Fibroblast of lung (primary cell): ENCODE data around the gene PSD2.

Experiments used
- EZH2 ChIP-seq: IDR thresholded peaks from 2 replicates; pipeline ENCODE4 v1.5.1; 2012; ENCODE audit warnings: low read length, control low read depth, mild to moderate bottlenecking; ENCODE audit errors: missing control alignments
- TF ChIP-seq, protein P1 (sequence below), 2 donors: IDR thresholded peaks in 1 of 2; conservative IDR thresholded peaks in 1 of 2; 1 replicate in 1 of 2; 2 replicates in 1 of 2; pipeline ENCODE4 v1.5.1; 2011 to 2012; ENCODE audit warnings: low read length in 2 of 2, control low read depth in 1 of 2, inconsistent platforms in 1 of 2, low read depth in 1 of 2, mild to moderate bottlenecking in 1 of 2

DNA sequence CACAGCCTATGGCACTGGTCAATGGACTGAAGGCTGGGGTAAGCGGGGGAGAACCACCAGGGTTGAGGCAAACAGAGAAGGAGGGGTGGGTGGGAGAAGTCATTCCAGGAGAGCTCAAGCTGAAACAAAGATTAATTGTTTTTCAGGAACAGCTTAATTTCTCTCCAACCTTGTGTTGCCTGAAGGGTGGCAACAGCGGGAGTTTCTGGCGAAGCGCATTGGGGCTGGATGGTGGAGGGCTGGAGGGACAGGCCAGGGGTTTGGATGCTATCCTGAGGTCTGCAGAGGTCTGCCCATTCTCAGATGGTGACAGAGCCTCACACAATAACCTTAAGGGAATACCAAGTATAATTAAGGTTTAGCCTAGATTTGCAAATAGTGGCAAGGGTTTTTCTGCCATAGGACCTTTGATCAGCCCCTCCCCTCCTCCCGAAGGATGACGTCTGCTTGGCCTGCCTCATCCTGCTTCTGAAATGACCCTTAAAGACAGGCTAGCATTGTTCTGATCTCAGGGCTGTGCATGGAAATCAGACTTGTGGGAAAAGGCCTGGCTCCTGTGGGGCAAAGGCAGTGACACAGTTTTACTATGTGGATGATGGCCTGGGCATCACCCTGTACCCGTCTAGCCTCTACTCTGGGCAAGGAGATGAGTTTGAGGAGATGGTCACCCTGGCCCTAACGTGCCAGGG is 32.7 kb downstream of the PSD2 start:
- TF ChIP-seq, protein P1, sequence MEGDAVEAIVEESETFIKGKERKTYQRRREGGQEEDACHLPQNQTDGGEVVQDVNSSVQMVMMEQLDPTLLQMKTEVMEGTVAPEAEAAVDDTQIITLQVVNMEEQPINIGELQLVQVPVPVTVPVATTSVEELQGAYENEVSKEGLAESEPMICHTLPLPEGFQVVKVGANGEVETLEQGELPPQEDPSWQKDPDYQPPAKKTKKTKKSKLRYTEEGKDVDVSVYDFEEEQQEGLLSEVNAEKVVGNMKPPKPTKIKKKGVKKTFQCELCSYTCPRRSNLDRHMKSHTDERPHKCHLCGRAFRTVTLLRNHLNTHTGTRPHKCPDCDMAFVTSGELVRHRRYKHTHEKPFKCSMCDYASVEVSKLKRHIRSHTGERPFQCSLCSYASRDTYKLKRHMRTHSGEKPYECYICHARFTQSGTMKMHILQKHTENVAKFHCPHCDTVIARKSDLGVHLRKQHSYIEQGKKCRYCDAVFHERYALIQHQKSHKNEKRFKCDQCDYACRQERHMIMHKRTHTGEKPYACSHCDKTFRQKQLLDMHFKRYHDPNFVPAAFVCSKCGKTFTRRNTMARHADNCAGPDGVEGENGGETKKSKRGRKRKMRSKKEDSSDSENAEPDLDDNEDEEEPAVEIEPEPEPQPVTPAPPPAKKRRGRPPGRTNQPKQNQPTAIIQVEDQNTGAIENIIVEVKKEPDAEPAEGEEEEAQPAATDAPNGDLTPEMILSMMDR (conservative IDR thresholded peaks at IDR 0.05 in 1 of 2, IDR thresholded peaks at IDR 0.05 in 1 of 2; ENCODE audit: low read depth in 1 of 2, low read length in 2 of 2): no peak
- TF ChIP-seq EZH2: no peak
